ACC112 (cell line): ENCODE measurements around the gene RAB27B.

Experiments used
- H2AFZ ChIP-seq: fragments of 200-600 bp; sonication (generic); one replicate; pipeline ENCODE4 v1.6.0; 2017; ENCODE audit warnings: antibody characterized with exemption, low read length; ENCODE audit not compliant: unreplicated experiment
- H3K27ac ChIP-seq: fragments of 200-600 bp; sonication (generic); 2 replicates; pipeline ENCODE4 v1.5.1; 2014; ENCODE audit warnings: low read depth, mild to moderate bottlenecking, antibody characterized with exemption, low read length, moderate library complexity
- H3K27me3 ChIP-seq: fragments of 200-600 bp; sonication (generic); 2 replicates; pipeline ENCODE4 v1.6.1; 2014; ENCODE audit warnings: mild to moderate bottlenecking, antibody characterized with exemption, low read length, moderate library complexity, mixed read lengths; ENCODE audit not compliant: insufficient read depth
- H3K36me3 ChIP-seq: fragments of 200-600 bp; sonication (generic); 2 replicates; pipeline ENCODE4 v1.6.1; 2016; ENCODE audit warnings: mild to moderate bottlenecking, antibody characterized with exemption, low read length, moderate library complexity, mixed read lengths; ENCODE audit not compliant: insufficient read depth
- H3K4me1 ChIP-seq: fragments of 200-600 bp; sonication (generic); one replicate; pipeline ENCODE4 v1.6.1; 2016; ENCODE audit warnings: low read length, mixed read lengths; ENCODE audit not compliant: insufficient read depth, unreplicated experiment, control insufficient read depth
- H3K4me3 ChIP-seq: fragments of 200-600 bp; sonication (generic); 2 replicates; pipeline ENCODE4 v1.5.1; 2014; ENCODE audit warnings: mild to moderate bottlenecking, low read depth, low read length
- H3K79me2 ChIP-seq: fragments of 200-600 bp; sonication (generic); one replicate; pipeline ENCODE4 v1.6.0; 2016; ENCODE audit warnings: low read length; ENCODE audit not compliant: control insufficient read depth, unreplicated experiment, insufficient read depth

The RAB27B gene

GRCh38 chr18:54828281-54828881 is at the start of gene RAB27B:
RAB27B (plus strand) TSS chr18:54828477; CDS start chr18:54877586, 49,109 bp downstream.
- Histone ChIP-seq H3K4me3 (peak within 1 kb of the TSS; percentile 89), H3K36me3 (peaks cover 18% of the 10 kb centered on the region), H3K27ac (peak within 1 kb of the TSS; percentile 81), H3K4me1 (peaks cover 42% of the 10 kb centered on the region), H3K79me2 (peaks cover 37% of the 10 kb centered on the region), H3K27me3 (no peaks in the 10 kb centered on the region), H2AFZ (peak within 1 kb of the TSS; percentile 66)

GRCh38 chr18:54780285-54780861 is 47.9 kb upstream of the RAB27B start:
- H3K27ac ChIP-seq, result no peak overlapping the region
- H2AFZ ChIP-seq, result no peak overlapping the region
- H3K4me3 ChIP-seq, result no peak overlapping the region
- no peaks in the 10 kb centered on the region for H3K79me2 ChIP-seq
- H3K36me3 ChIP-seq, result no peaks in the 10 kb centered on the region
- peaks cover 23% of the 10 kb centered on the region for H3K4me1 ChIP-seq
- no peaks in the 10 kb centered on the region for H3K27me3 ChIP-seq

- no peaks in the 10 kb centered on the region for H3K36me3 ChIP-seq
- no peak overlapping the region for H3K4me3 ChIP-seq
- no peaks in the 10 kb centered on the region for H3K79me2 ChIP-seq
- no peak overlapping the region for H3K27ac ChIP-seq
- H3K27me3 ChIP-seq, result no peaks in the 10 kb centered on the region
- H2AFZ ChIP-seq, result no peak overlapping the region
- peaks cover 17% of the 10 kb centered on the region for H3K4me1 ChIP-seq
Measured at GRCh38 chr18:54780970-54781369, 47.3 kb upstream of the RAB27B start.

- Histone ChIP-seq H3K79me2 (no peaks in the 10 kb centered on the region), H3K27me3 (no peaks in the 10 kb centered on the region), H2AFZ (no peak overlapping the region), H3K4me3 (no peak overlapping the region), H3K36me3 (no peaks in the 10 kb centered on the region), H3K27ac (no peak overlapping the region), H3K4me1 (peaks cover 9% of the 10 kb centered on the region)
Measured at GRCh38 chr18:54783139-54783538, 45.1 kb upstream of the RAB27B start.

- peaks cover 9% of the 10 kb centered on the region for H3K4me1 ChIP-seq
- H3K27ac ChIP-seq, result no peak overlapping the region
- H3K79me2 ChIP-seq, result no peaks in the 10 kb centered on the region
- no peaks in the 10 kb centered on the region for H3K27me3 ChIP-seq
- no peak overlapping the region for H2AFZ ChIP-seq
- no peaks in the 10 kb centered on the region for H3K36me3 ChIP-seq
- no peak overlapping the region for H3K4me3 ChIP-seq
Measured at GRCh38 chr18:54786206-54786605, 42.1 kb upstream of the RAB27B start.

GRCh38 chr18:54787121-54787520 is 41.2 kb upstream of the RAB27B start:
- Histone ChIP-seq H3K4me1 (peaks cover 9% of the 10 kb centered on the region), H3K79me2 (no peaks in the 10 kb centered on the region), H3K36me3 (no peaks in the 10 kb centered on the region), H2AFZ (no peak overlapping the region), H3K27me3 (no peaks in the 10 kb centered on the region), H3K4me3 (no peak overlapping the region), H3K27ac (no peak overlapping the region)

GRCh38 chr18:54787616-54788015 is 40.7 kb upstream of the RAB27B start:
- no peaks in the 10 kb centered on the region for H3K27me3 ChIP-seq
- no peak overlapping the region for H3K4me3 ChIP-seq
- H3K79me2 ChIP-seq, result no peaks in the 10 kb centered on the region
- H3K4me1 ChIP-seq, result peaks cover 9% of the 10 kb centered on the region
- H3K36me3 ChIP-seq, result no peaks in the 10 kb centered on the region
- H3K27ac ChIP-seq, result no peak overlapping the region
- H2AFZ ChIP-seq, result no peak overlapping the region

- Histone ChIP-seq H3K27me3 (no peaks in the 10 kb centered on the region), H2AFZ (no peak overlapping the region), H3K27ac (no peak overlapping the region), H3K4me3 (no peak overlapping the region), H3K79me2 (no peaks in the 10 kb centered on the region), H3K36me3 (no peaks in the 10 kb centered on the region), H3K4me1 (peaks cover 9% of the 10 kb centered on the region)
Measured at GRCh38 chr18:54790109-54790508, 38.2 kb upstream of the RAB27B start.

- H3K4me3 ChIP-seq, result no peak overlapping the region
- H3K27me3 ChIP-seq, result no peaks in the 10 kb centered on the region
- peaks cover 9% of the 10 kb centered on the region for H3K4me1 ChIP-seq
- no peaks in the 10 kb centered on the region for H3K36me3 ChIP-seq
- H2AFZ ChIP-seq, result no peak overlapping the region
- no peaks in the 10 kb centered on the region for H3K79me2 ChIP-seq
- no peak overlapping the region for H3K27ac ChIP-seq
Measured at GRCh38 chr18:54791657-54792056, 36.6 kb upstream of the RAB27B start.

- Histone ChIP-seq H3K27me3 (no peaks in the 10 kb centered on the region), H3K79me2 (no peaks in the 10 kb centered on the region)
Measured at GRCh38 chr18:54792079-54792478, 36.2 kb upstream of the RAB27B start.

GRCh38 chr18:54794823-54795222 is 33.5 kb upstream of the RAB27B start:
- Histone ChIP-seq H3K27me3 (no peaks in the 10 kb centered on the region), H3K79me2 (no peaks in the 10 kb centered on the region), H3K4me1 (no peaks in the 10 kb centered on the region), H3K4me3 (no peak overlapping the region), H3K27ac (no peak overlapping the region), H2AFZ (no peak overlapping the region), H3K36me3 (no peaks in the 10 kb centered on the region)

More at GRCh38 chr18:54792079-54792478, 36.2 kb upstream of the RAB27B start:
- peaks cover 8% of the 10 kb centered on the region for H3K4me1 ChIP-seq
- no peak overlapping the region for H2AFZ ChIP-seq
- H3K36me3 ChIP-seq, result no peaks in the 10 kb centered on the region
- H3K27ac ChIP-seq, result no peak overlapping the region
- no peak overlapping the region for H3K4me3 ChIP-seq
